ENCODE results near the gene ABCB9.

The ABCB9 gene

GRCh38 chr12:123010681-123011080, 44.4 kb upstream of the ABCB9 start:
- ATAC-seq = no peak; the same call in 2 of the 3 replicates
- TF ChIP-seq ZFP30 (CRISPR knock-in tag; IDR thresholded peaks at IDR 0.05) = no peak
- no peak for TF ChIP-seq BACH2 (CRISPR knock-in tag; IDR thresholded peaks at IDR 0.05; ENCODE audit: borderline replicate concordance)
- TF ChIP-seq TSHZ2 (CRISPR knock-in tag; IDR thresholded peaks at IDR 0.05) = no peak
- TF ChIP-seq ZNF8 (CRISPR knock-in tag; IDR thresholded peaks at IDR 0.05) = no peak
- no peak for TF ChIP-seq ZC3H10 (CRISPR knock-in tag; IDR thresholded peaks at IDR 0.05)
- TF ChIP-seq PATZ1 (CRISPR knock-in tag; IDR thresholded peaks at IDR 0.05; ENCODE audit: borderline replicate concordance) = no peak
- no peak for TF ChIP-seq OSR1 (CRISPR knock-in tag; IDR thresholded peaks at IDR 0.05)
- TF ChIP-seq RARB (CRISPR knock-in tag; IDR thresholded peaks at IDR 0.05) = no peak
- no peak for TF ChIP-seq TCF4 (CRISPR knock-in tag; IDR thresholded peaks at IDR 0.05; ENCODE audit: borderline replicate concordance)
- no peak for TF ChIP-seq ZFP3 (CRISPR knock-in tag; IDR thresholded peaks at IDR 0.05)
- TF ChIP-seq CREB5 (CRISPR knock-in tag; IDR thresholded peaks at IDR 0.05; ENCODE audit: low read depth) = no peak
- TF ChIP-seq CSRNP3 (CRISPR knock-in tag; IDR thresholded peaks at IDR 0.05) = no peak
- TF ChIP-seq CSDC2 (CRISPR knock-in tag; IDR thresholded peaks at IDR 0.05) = no peak

GRCh38 chr12:123010110-123010509, 43.8 kb upstream of the ABCB9 start:
- ATAC-seq = no peak
- TF ChIP-seq POU6F1 (CRISPR knock-in tag; IDR thresholded peaks at IDR 0.05; ENCODE audit: borderline replicate concordance, low read depth) (no peak), OSR1 (CRISPR knock-in tag; IDR thresholded peaks at IDR 0.05) (no peak), ZNF8 (CRISPR knock-in tag; IDR thresholded peaks at IDR 0.05) (no peak), ESRRG (CRISPR knock-in tag; IDR thresholded peaks at IDR 0.05) (no peak), GLIS3 (CRISPR knock-in tag; IDR thresholded peaks at IDR 0.05) (no peak), ZNF70 (CRISPR knock-in tag; IDR thresholded peaks at IDR 0.05) (no peak), TCF4 (CRISPR knock-in tag; IDR thresholded peaks at IDR 0.05; ENCODE audit: borderline replicate concordance) (no peak), BACH2 (CRISPR knock-in tag; IDR thresholded peaks at IDR 0.05; ENCODE audit: borderline replicate concordance) (no peak), SNAI2 (CRISPR knock-in tag; IDR thresholded peaks at IDR 0.05) (no peak), ZFP30 (CRISPR knock-in tag; IDR thresholded peaks at IDR 0.05) (no peak), ARNTL (CRISPR knock-in tag; IDR thresholded peaks at IDR 0.05; ENCODE audit: borderline replicate concordance, low read depth) (no peak), ZFP3 (CRISPR knock-in tag; IDR thresholded peaks at IDR 0.05) (no peak), ZC3H10 (CRISPR knock-in tag; IDR thresholded peaks at IDR 0.05) (no peak)

- no peak for ATAC-seq
- TF ChIP-seq ZC3H10 (CRISPR knock-in tag; IDR thresholded peaks at IDR 0.05) (no peak), ZNF565 (CRISPR knock-in tag; conservative IDR thresholded peaks at IDR 0.05; ENCODE audit: low read depth) (no peak), CSDC2 (CRISPR knock-in tag; IDR thresholded peaks at IDR 0.05) (no peak), TCF4 (CRISPR knock-in tag; IDR thresholded peaks at IDR 0.05; ENCODE audit: borderline replicate concordance) (no peak), TSHZ2 (CRISPR knock-in tag; IDR thresholded peaks at IDR 0.05) (no peak), ISL1 (CRISPR knock-in tag; IDR thresholded peaks at IDR 0.05) (no peak), TOX (CRISPR knock-in tag; IDR thresholded peaks at IDR 0.05; ENCODE audit: borderline replicate concordance) (no peak), BACH2 (CRISPR knock-in tag; IDR thresholded peaks at IDR 0.05; ENCODE audit: borderline replicate concordance) (no peak), POU6F1 (CRISPR knock-in tag; IDR thresholded peaks at IDR 0.05; ENCODE audit: borderline replicate concordance, low read depth) (no peak), RARB (CRISPR knock-in tag; IDR thresholded peaks at IDR 0.05) (no peak), CSRNP3 (CRISPR knock-in tag; IDR thresholded peaks at IDR 0.05) (no peak)
Observed at GRCh38 chr12:123006977-123007376, 40.7 kb upstream of the ABCB9 start.

Measured in SK-N-SH treated with all-trans-retinoic acid at 6 μM for 48 hours (cell line).